SK-N-SH treated with all-trans-retinoic acid at 6 μM for 48 hours (cell line): ENCODE measurements around the gene SLC37A1.

Experiments used
- BACH2 ChIP-seq: fragments of 250-450 bp; sonication (Bioruptor Pico); IDR thresholded peaks from 2 replicates; pipeline ENCODE4 v1.9.0; 2021; ENCODE audit warnings: mild to moderate bottlenecking, borderline replicate concordance
- CSRNP3 ChIP-seq: fragments of 250-450 bp; sonication (Bioruptor Pico); IDR thresholded peaks from 2 replicates; pipeline ENCODE4 v1.5.1; 2021; ENCODE audit warnings: mild to moderate bottlenecking, moderate library complexity
- PATZ1 ChIP-seq: fragments of 250-450 bp; sonication (Bioruptor Pico); IDR thresholded peaks from 2 replicates; pipeline ENCODE4 v1.8.0; 2020; ENCODE audit warnings: mild to moderate bottlenecking, moderate library complexity, borderline replicate concordance
- RARB ChIP-seq: fragments of 250-450 bp; sonication (Bioruptor Pico); IDR thresholded peaks from 2 replicates; pipeline ENCODE4 v1.8.0; 2021; ENCODE audit warnings: mild to moderate bottlenecking, moderate library complexity
- TCF4 ChIP-seq: fragments of 250-450 bp; sonication (Bioruptor Pico); IDR thresholded peaks from 2 replicates; pipeline ENCODE4 v1.8.0; 2021; ENCODE audit warnings: mild to moderate bottlenecking, moderate library complexity, borderline replicate concordance
- ZC3H10 ChIP-seq: fragments of 250-450 bp; sonication (Bioruptor Pico); IDR thresholded peaks from 2 replicates; pipeline ENCODE4 v1.5.1; 2021; ENCODE audit warnings: mild to moderate bottlenecking, moderate library complexity
- ZFP30 ChIP-seq: fragments of 450-650 bp; formaldehyde crosslinking; IDR thresholded peaks from 2 replicates; pipeline ENCODE4 v1.5.0; 2022; ENCODE audit warnings: mild to moderate bottlenecking, moderate library complexity
- ZNF70 ChIP-seq: fragments of 450-650 bp; formaldehyde crosslinking; IDR thresholded peaks from 2 replicates; pipeline ENCODE4 v1.5.0; 2020; ENCODE audit warnings: mild to moderate bottlenecking, moderate library complexity
- TF ChIP-seq, protein P1 (sequence below): fragments of 250-450 bp; sonication (Bioruptor Pico); IDR thresholded peaks from 2 replicates; pipeline ENCODE4 v1.5.1; 2020; ENCODE audit warnings: low read depth, mild to moderate bottlenecking, moderate library complexity

GRCh38 chr21:42523941-42524340, 10.3 kb downstream of the SLC37A1 start:
- TF ChIP-seq TCF4 (CRISPR knock-in tag) (no peak), ZC3H10 (CRISPR knock-in tag) (no peak), ZFP30 (CRISPR knock-in tag) (no peak), BACH2 (CRISPR knock-in tag) (no peak), ZNF70 (CRISPR knock-in tag) (no peak), RARB (CRISPR knock-in tag) (no peak), CSRNP3 (CRISPR knock-in tag) (no peak), PATZ1 (CRISPR knock-in tag) (no peak)
- TF ChIP-seq, protein P1, sequence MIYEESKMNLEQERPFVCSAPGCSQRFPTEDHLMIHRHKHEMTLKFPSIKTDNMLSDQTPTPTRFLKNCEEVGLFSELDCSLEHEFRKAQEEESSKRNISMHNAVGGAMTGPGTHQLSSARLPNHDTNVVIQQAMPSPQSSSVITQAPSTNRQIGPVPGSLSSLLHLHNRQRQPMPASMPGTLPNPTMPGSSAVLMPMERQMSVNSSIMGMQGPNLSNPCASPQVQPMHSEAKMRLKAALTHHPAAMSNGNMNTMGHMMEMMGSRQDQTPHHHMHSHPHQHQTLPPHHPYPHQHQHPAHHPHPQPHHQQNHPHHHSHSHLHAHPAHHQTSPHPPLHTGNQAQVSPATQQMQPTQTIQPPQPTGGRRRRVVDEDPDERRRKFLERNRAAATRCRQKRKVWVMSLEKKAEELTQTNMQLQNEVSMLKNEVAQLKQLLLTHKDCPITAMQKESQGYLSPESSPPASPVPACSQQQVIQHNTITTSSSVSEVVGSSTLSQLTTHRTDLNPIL (CRISPR knock-in tag), result no peak
